H1 (cell line): Measurements from ENCODE around the gene SUSD5. TPM values are rescaled to one million over a fixed set of nuclear protein-coding genes. Genes with fewer than 3 reads are reported as not detected.

Source experiments
- CTCF ChIA-PET: fragments of 300-600 bp; sonication (Branson Sonifier 250); formaldehyde crosslinking; loops from one replicate; lab custom pipeline; 2021; ENCODE audit not compliant: partially characterized antibody; lab: Charles Lee
- POLR2A ChIA-PET: fragments of 300-600 bp; sonication (Branson Sonifier 250); formaldehyde crosslinking; loops from one replicate; lab custom pipeline; 2021; ENCODE audit warnings: inconsistent platforms; ENCODE audit not compliant: partially characterized antibody; lab: Charles Lee
- DNase-seq, 2 experiments: peaks; one replicate each; pipeline versions ENCODE4 v3.0.0 to v3.0.0-alpha.2; 2010 to 2022; ENCODE audit warnings: low spot score in 2 of 2, low read depth in 1 of 2, mixed read lengths in 1 of 2
- FAIRE-seq: peaks from 2 replicates; lab custom pipeline; 2011; peaks lifted over from hg19 to GRCh38; lab: Jason Lieb, UNC
- H2AFZ ChIP-seq: 2 replicates; pipeline ENCODE4 v1.8.1; 2012; ENCODE audit warnings: low read length, inconsistent platforms
- H2AK5ac ChIP-seq: 2 replicates; pipeline ENCODE4 v1.6.1; 2013; ENCODE audit warnings: low read depth, low read length
- H2BK120ac ChIP-seq: replicated peaks from 2 replicates; pipeline ENCODE3; 2013; ENCODE audit warnings: low read depth, low read length, inconsistent platforms
- H2BK12ac ChIP-seq: 2 replicates; pipeline ENCODE4 v1.6.1; 2013; ENCODE audit warnings: low read depth, low read length
- H2BK15ac ChIP-seq: 2 replicates; pipeline ENCODE4 v1.6.1; 2013; ENCODE audit warnings: low read length
- H2BK20ac ChIP-seq: 2 replicates; pipeline ENCODE4 v1.6.1; 2013; ENCODE audit warnings: low read length
- H2BK5ac ChIP-seq: 2 replicates; pipeline ENCODE4 v1.6.1; 2013; ENCODE audit warnings: low read depth, low read length
- H3K14ac ChIP-seq: 2 replicates; pipeline ENCODE4 v1.6.1; 2013; ENCODE audit warnings: inconsistent platforms; ENCODE audit not compliant: insufficient read length
- H3K18ac ChIP-seq: 2 replicates; pipeline ENCODE4 v1.6.1; 2013; ENCODE audit warnings: low read length; ENCODE audit errors: extremely low read depth
- H3K23ac ChIP-seq: 2 replicates; pipeline ENCODE4 v1.6.1; 2013; ENCODE audit warnings: inconsistent platforms; ENCODE audit not compliant: insufficient read length
- H3K23me2 ChIP-seq: 2 replicates; pipeline ENCODE4 v1.6.1; 2013; ENCODE audit warnings: low read depth, low read length
- H3K27ac ChIP-seq: 2 replicates; pipeline ENCODE4 v1.6.1; 2011; ENCODE audit warnings: low read depth, low read length, inconsistent platforms
- H3K27me3 ChIP-seq, 4 experiments: replicated peaks in 1 of 4; 1 replicate in 1 of 4; 2 replicates in 3 of 4; pipeline versions ENCODE4 v1.6.1 to v1.8.1; 2011 to 2013; ENCODE audit warnings: low read length in 3 of 4, mild to moderate bottlenecking in 3 of 4, inconsistent platforms in 2 of 4, mixed read lengths in 2 of 4, moderate library complexity in 1 of 4; ENCODE audit not compliant: control insufficient read depth in 3 of 4, insufficient read depth in 3 of 4; ENCODE audit errors: extremely low read depth in 1 of 4
- H3K36me3 ChIP-seq, 4 experiments: 2 replicates each; pipeline versions ENCODE4 v1.6.1 to v1.8.1; 2011 to 2013; ENCODE audit warnings: mild to moderate bottlenecking in 4 of 4, low read length in 3 of 4, moderate library complexity in 2 of 4, control low read depth in 1 of 4, inconsistent platforms in 1 of 4; ENCODE audit not compliant: insufficient read depth in 4 of 4, control insufficient read depth in 2 of 4
- H3K4ac ChIP-seq: replicated peaks from 2 replicates; pipeline ENCODE3; 2013; ENCODE audit warnings: low read length, low read depth, mixed read lengths, inconsistent platforms; ENCODE audit not compliant: insufficient read length
- H3K4me1 ChIP-seq, 4 experiments: replicated peaks in 1 of 4; 1 replicate in 1 of 4; 2 replicates in 3 of 4; pipeline versions ENCODE4 v1.6.1 to v1.8.1; 2011 to 2013; ENCODE audit warnings: low read length in 3 of 4, inconsistent platforms in 2 of 4, mixed read lengths in 1 of 4; ENCODE audit not compliant: insufficient read depth in 4 of 4, control insufficient read depth in 3 of 4
- H3K4me2 ChIP-seq, 2 experiments: 2 replicates each; pipeline versions ENCODE4 v1.6.1 to v1.8.1; 2011 to 2013; ENCODE audit warnings: low read depth in 2 of 2, low read length in 2 of 2, control low read depth in 1 of 2, inconsistent platforms in 1 of 2, mild to moderate bottlenecking in 1 of 2; ENCODE audit not compliant: insufficient read depth in 1 of 2
- H3K4me3 ChIP-seq, 4 experiments: fragments of 200-600, 300-600 bp in 1 of 4; sonication (generic), shearing (Covaris generic), sonication (Bioruptor Twin) in 1 of 4; 2 replicates each; pipeline versions ENCODE4 v1.5.1 to v1.8.1; 2011 to 2016; ENCODE audit warnings: low read length in 4 of 4, low read depth in 3 of 4, control low read depth in 2 of 4, inconsistent platforms in 2 of 4, mild to moderate bottlenecking in 2 of 4, mixed read lengths in 1 of 4, moderate library complexity in 1 of 4; ENCODE audit not compliant: insufficient read depth in 2 of 4; ENCODE audit errors: extremely low read depth in 1 of 4
- H3K56ac ChIP-seq: replicated peaks from 2 replicates; pipeline ENCODE3; 2013; ENCODE audit warnings: low read depth, mild to moderate bottlenecking, mixed read lengths, low read length, inconsistent platforms; ENCODE audit not compliant: insufficient read length
- H3K79me1 ChIP-seq: 2 replicates; pipeline ENCODE4 v1.6.1; 2013; ENCODE audit warnings: low read depth, low read length, control low read depth
- H3K79me2 ChIP-seq, 2 experiments: 2 replicates each; pipeline versions ENCODE4 v1.6.1 to v1.8.1; 2012 to 2013; ENCODE audit warnings: low read length in 2 of 2, mild to moderate bottlenecking in 2 of 2, inconsistent platforms in 1 of 2; ENCODE audit not compliant: insufficient read depth in 2 of 2, control insufficient read depth in 1 of 2
- H3K9ac ChIP-seq, 4 experiments: replicated peaks in 1 of 4; 1 replicate in 1 of 4; 2 replicates in 3 of 4; pipeline versions ENCODE4 v1.6.1 to v1.8.1; 2011 to 2013; ENCODE audit warnings: low read depth in 3 of 4, low read length in 3 of 4, control low read depth in 2 of 4, mild to moderate bottlenecking in 2 of 4, moderate library complexity in 2 of 4, inconsistent platforms in 1 of 4; ENCODE audit errors: extremely low read depth in 1 of 4
- H3K9me3 ChIP-seq, 2 experiments: 2 replicates each; pipeline versions ENCODE4 v1.6.1 to v1.8.1; 2012 to 2013; ENCODE audit warnings: mild to moderate bottlenecking in 2 of 2, moderate library complexity in 2 of 2, control low read depth in 1 of 2, inconsistent platforms in 1 of 2, low read depth in 1 of 2, low read length in 1 of 2, mixed read lengths in 1 of 2; ENCODE audit not compliant: insufficient read depth in 2 of 2
- H4K20me1 ChIP-seq, 2 experiments: replicated peaks in 1 of 2; 2 replicates each; pipeline versions ENCODE3 to v1.8.1; 2011 to 2013; ENCODE audit warnings: inconsistent platforms in 2 of 2, low read length in 2 of 2, mild to moderate bottlenecking in 1 of 2; ENCODE audit not compliant: insufficient read depth in 2 of 2, control insufficient read depth in 1 of 2
- H4K5ac ChIP-seq: 2 replicates; pipeline ENCODE4 v1.6.1; 2013; ENCODE audit warnings: low read length, low read depth, mixed read lengths, inconsistent platforms; ENCODE audit not compliant: insufficient read length
- H4K8ac ChIP-seq: 2 replicates; pipeline ENCODE4 v1.8.0; 2013; ENCODE audit warnings: mild to moderate bottlenecking, moderate library complexity, low read length, inconsistent platforms; ENCODE audit not compliant: insufficient read depth; ENCODE audit errors: extremely low read depth
- H4K91ac ChIP-seq: replicated peaks from 2 replicates; pipeline ENCODE3; 2013; ENCODE audit warnings: low read length, mixed read lengths, inconsistent platforms; ENCODE audit not compliant: insufficient read length
- CHD1 ChIP-seq: IDR thresholded peaks from 2 replicates; pipeline ENCODE4 v1.6.1; 2012; ENCODE audit warnings: low read depth, low read length, improper control_type of control experiment
- EGR1 ChIP-seq: IDR thresholded peaks from 2 replicates; pipeline ENCODE4 v1.6.1; 2011; ENCODE audit warnings: low read depth, low read length, borderline replicate concordance
- EP300 ChIP-seq, 2 experiments: IDR thresholded peaks; 1 replicate in 1 of 2; 2 replicates in 1 of 2; pipeline ENCODE4 v1.6.1; 2011 to 2012; ENCODE audit warnings: low read depth in 2 of 2, low read length in 2 of 2, mild to moderate bottlenecking in 2 of 2, borderline replicate concordance in 1 of 2, inconsistent platforms in 1 of 2, moderate library complexity in 1 of 2
- HDAC2 ChIP-seq, 2 experiments: fragments of 300-600 bp in 1 of 2; sonication (generic) in 1 of 2; IDR thresholded peaks; 2 replicates each; pipeline ENCODE4 v1.6.1; 2011 to 2012; ENCODE audit warnings: low read depth in 2 of 2, low read length in 2 of 2, mild to moderate bottlenecking in 2 of 2, moderate library complexity in 2 of 2, borderline replicate concordance in 1 of 2, inconsistent platforms in 1 of 2
- KDM4A ChIP-seq: IDR thresholded peaks from one replicate; pipeline ENCODE4 v1.7.1; 2012; ENCODE audit warnings: low read depth, mild to moderate bottlenecking, moderate library complexity, low read length, inconsistent platforms; ENCODE audit not compliant: severe bottlenecking
- SAP30 ChIP-seq: fragments of 300-600 bp; sonication (generic); IDR thresholded peaks from 2 replicates; pipeline ENCODE4 v1.7.1; 2012; ENCODE audit warnings: low read length, moderate library complexity, mild to moderate bottlenecking, inconsistent platforms; ENCODE audit not compliant: insufficient read depth, insufficient replicate concordance
- SIN3A ChIP-seq, 2 experiments: IDR thresholded peaks in 1 of 2; conservative IDR thresholded peaks in 1 of 2; 2 replicates each; pipeline ENCODE4 v1.6.1; 2011 to 2012; ENCODE audit warnings: low read length in 2 of 2, improper control_type of control experiment in 1 of 2, low read depth in 1 of 2, mild to moderate bottlenecking in 1 of 2
- SP1 ChIP-seq: IDR thresholded peaks from 2 replicates; pipeline ENCODE4 v1.6.1; 2011; ENCODE audit warnings: low read depth, low read length
- SP2 ChIP-seq: IDR thresholded peaks from 2 replicates; pipeline ENCODE4 v1.6.1; 2012; ENCODE audit warnings: mild to moderate bottlenecking, low read length, inconsistent platforms
- SRF ChIP-seq: IDR thresholded peaks from 2 replicates; pipeline ENCODE4 v1.6.1; 2011; ENCODE audit warnings: mild to moderate bottlenecking, low read depth, low read length, moderate library complexity
- TAF7 ChIP-seq: optimal IDR thresholded peaks from 2 replicates; pipeline ENCODE3; 2011; ENCODE audit warnings: low read depth, mild to moderate bottlenecking, inconsistent platforms, low read length, moderate library complexity, borderline replicate concordance
- USF2 ChIP-seq: IDR thresholded peaks from 2 replicates; pipeline ENCODE4 v1.6.1; 2011; ENCODE audit warnings: low read length, improper control_type of control experiment
- WGBS, 2 experiments: shearing (Covaris generic) in 1 of 2; methylation state at CpG; one replicate each; pipeline versions ENCODE4 v1.1.6 to v1.1.7; 2013 to 2015; ENCODE audit warnings: low lambda C conversion rate in 2 of 2, mixed read lengths in 2 of 2, inconsistent platforms in 1 of 2, low coverage in 1 of 2, missing lambda C conversion rate in 1 of 2; ENCODE audit not compliant: insufficient replicate concordance in 2 of 2, insufficient coverage in 1 of 2, insufficient read length in 1 of 2; ENCODE audit errors: extremely low coverage in 1 of 2, missing lambda C conversion rate in 1 of 2; 5-methylcytosine and 5-hydroxymethylcytosine counted together
- polyA plus RNA-seq, 7 experiments: library from polyadenylated mRNA; depleted of rRNA in 3 of 7; stranded (reverse) in 5 of 7; unstranded in 2 of 7; fragments of >200 nt in 5 of 7; fragments of 200-250 nt in 2 of 7; gene quantifications; 1 replicate in 5 of 7; 2 replicates in 1 of 7; 4 replicates in 1 of 7; pipeline versions ENCODE4 v1.2.1 to v1.2.3, GENCODE V29; 2011 to 2013; ENCODE audit warnings: missing spikeins in 2 of 7, mixed read lengths in 2 of 7
- total RNA-seq: library from RNA; stranded (reverse); fragmentation: NEBNext Ultra II Directional; extraction: Animal tissue kit (Norgen Biotek cat#: 25700); gene quantifications from 2 replicates; pipeline ENCODE4 v1.2.1, GENCODE V29; 2021

Gene SUSD5
- total and polyA plus RNA-seq, 2 of the 8 experiments (the other 6 are each of a cell fraction or from before 2014, with no cell fraction given): 0.92 to 3.3 TPM

- Histone ChIP-seq H3K56ac (no peak overlapping the region), H4K5ac (no peak overlapping the region), H3K27me3 (no peaks in the 10 kb centered on the region), H3K9me3 (no peaks in the 10 kb centered on the region), H3K4me3 (no peak overlapping the region), H3K14ac (no peak overlapping the region), H3K9ac (no peak overlapping the region), H3K18ac (no peak overlapping the region), H3K23me2 (no peaks in the 10 kb centered on the region), H3K4ac (no peak overlapping the region), H2BK20ac (no peak overlapping the region), H3K79me1 (no peaks in the 10 kb centered on the region), H3K27ac (no peak overlapping the region), H2BK120ac (no peak overlapping the region), H3K79me2 (no peaks in the 10 kb centered on the region), H4K8ac (no peak overlapping the region), H4K91ac (no peak overlapping the region), H3K36me3 (peaks cover 7 to 24% (median 13%) of the 10 kb centered on the region in 4 experiments), H2BK15ac (no peak overlapping the region), H3K23ac (no peak overlapping the region), H3K4me1 (peaks cover 0 to 6% (median 5%) of the 10 kb centered on the region in 4 experiments; a peak in 6 of 7 replicates), H3K4me2 (no peak overlapping the region), H2BK5ac (no peak overlapping the region), H2AK5ac (no peak overlapping the region), H2BK12ac (no peak overlapping the region), H2AFZ (no peak overlapping the region), H4K20me1 (peaks cover 0 to 2% of the 10 kb centered on the region in 2 experiments)
- POLR2A ChIA-PET: no interaction called here
- WGBS, 2 experiments: 88% methylated on average over 1 of the region's 1 CpG; no CpG with 5 or more reads in 1 of the 2 experiments
- no peak for DNase-seq
- CTCF ChIA-PET: interaction anchor here (1.3 to 5.4 kb wide), 2 partner anchors 12 to 243 kb away, joined by 6 to 104 read pairs; no protein-coding TSS in a partner anchor
- no peak for FAIRE-seq
- TF ChIP-seq KDM4A (no peak), HDAC2 (IDR thresholded peaks at IDR 0.05; ENCODE audit: borderline replicate concordance in 1 of 2, low read depth in 2 of 2, low read length in 2 of 2) (no peak), EP300 (IDR thresholded peaks at IDR 0.05; ENCODE audit: borderline replicate concordance in 1 of 2, low read depth in 2 of 2, low read length in 2 of 2) (no peak), SIN3A (conservative IDR thresholded peaks at IDR 0.05 in 1 of 2, IDR thresholded peaks at IDR 0.05 in 1 of 2; ENCODE audit: low read depth in 1 of 2, low read length in 2 of 2) (no peak), SRF (no peak), SP2 (no peak), EGR1 (no peak), SP1 (0 out of 2 replicates have a peak, but pooled peaks have one; percentile 21), TAF7 (no peak), CHD1 (no peak), SAP30 (no peak), USF2 (peak; percentile 85)
Observed at GRCh38 chr3:33128706-33129105, 89.9 kb downstream of the SUSD5 start.
